Stimulated activated naive CD4-positive, alpha-beta T cell treated with Interleukin-2 at 50 U/mL for 16 hours (primary cell): ENCODE data around the gene COL19A1.

Source experiments
- DNase-seq: peaks from one replicate; lab custom pipeline; 2025; lab: John Stamatoyannopoulos, UW

COL19A1 gene

GRCh38 chr6:70125602-70126001, 259.2 kb downstream of the COL19A1 start:
- no peak for DNase-seq

- no peak for DNase-seq
These were observed 263.0 kb downstream of the COL19A1 start for GRCh38 chr6:70129341-70129740.

- DNase-seq: no peak
These were observed 264.5 kb downstream of the COL19A1 start for GRCh38 chr6:70130865-70131264.

GRCh38 chr6:70131528-70131927, 265.2 kb downstream of the COL19A1 start:
- DNase-seq: no peak

- no peak for DNase-seq
These were observed 266.9 kb downstream of the COL19A1 start for GRCh38 chr6:70133246-70133645.

GRCh38 chr6:70134542-70134941, 268.2 kb downstream of the COL19A1 start:
- no peak for DNase-seq

GRCh38 chr6:70135219-70136160, 269.1 kb downstream of the COL19A1 start:
- no peak for DNase-seq

- DNase-seq: no peak
These were observed 270.6 kb downstream of the COL19A1 start for GRCh38 chr6:70136996-70137395.

GRCh38 chr6:70140496-70140895, 274.1 kb downstream of the COL19A1 start:
- no peak for DNase-seq

- DNase-seq: no peak
These were observed 275.7 kb downstream of the COL19A1 start for GRCh38 chr6:70142034-70142433.

- no peak for DNase-seq
These were observed 278.8 kb downstream of the COL19A1 start for GRCh38 chr6:70145178-70145577.

- DNase-seq: no peak
These were observed 282.9 kb downstream of the COL19A1 start for GRCh38 chr6:70149209-70149788.

GRCh38 chr6:70150521-70150920, 284.2 kb downstream of the COL19A1 start:
- no peak for DNase-seq

- DNase-seq: no peak
These were observed 285.3 kb downstream of the COL19A1 start for GRCh38 chr6:70151616-70152015.

GRCh38 chr6:70152786-70153185, 286.4 kb downstream of the COL19A1 start:
- no peak for DNase-seq

- DNase-seq: no peak
These were observed 290.7 kb downstream of the COL19A1 start for GRCh38 chr6:70157086-70157485.

- DNase-seq: no peak
These were observed 293.9 kb downstream of the COL19A1 start for GRCh38 chr6:70160276-70160675.

GRCh38 chr6:70162972-70163371, 296.6 kb downstream of the COL19A1 start:
- DNase-seq: no peak

- DNase-seq: no peak
These were observed 297.4 kb downstream of the COL19A1 start for GRCh38 chr6:70163795-70164194.

- DNase-seq: no peak
These were observed 298.2 kb downstream of the COL19A1 start for GRCh38 chr6:70164556-70164955.

- DNase-seq: no peak
These were observed 300.0 kb downstream of the COL19A1 start for GRCh38 chr6:70166088-70166958.

- DNase-seq: no peak
These were observed 302.5 kb downstream of the COL19A1 start for GRCh38 chr6:70168681-70169377.
